OCI-LY1 (cell line): ENCODE measurements around the gene CLDND1.

ENCODE experiments used
- H2AFZ ChIP-seq: fragments of 200-600 bp; sonication (generic), shearing (Covaris generic); 2 replicates; pipeline ENCODE4 v1.6.0; 2014; ENCODE audit warnings: antibody characterized with exemption, mild to moderate bottlenecking, low read length
- H3F3A ChIP-seq: fragments of 200-600 bp; sonication (generic), shearing (Covaris generic); 2 replicates; pipeline ENCODE4 v1.6.0; 2014; ENCODE audit warnings: mild to moderate bottlenecking, antibody characterized with exemption, low read length, moderate library complexity; ENCODE audit not compliant: insufficient read depth
- H3K27ac ChIP-seq: fragments of 200-600 bp; sonication (generic); 2 replicates; pipeline ENCODE4 v1.5.1; 2014; ENCODE audit warnings: low read length, mixed run types, mild to moderate bottlenecking, low read depth; ENCODE audit not compliant: poor library complexity, severe bottlenecking
- H3K27me3 ChIP-seq: fragments of 200-600 bp; sonication (generic); 2 replicates; pipeline ENCODE4 v1.6.0; 2014; ENCODE audit warnings: antibody characterized with exemption, mild to moderate bottlenecking, low read length, moderate library complexity; ENCODE audit not compliant: insufficient read depth
- H3K36me3 ChIP-seq: fragments of 200-600 bp; sonication (generic); 2 replicates; pipeline ENCODE4 v1.6.1; 2014; ENCODE audit warnings: mild to moderate bottlenecking, antibody characterized with exemption, low read length, moderate library complexity, mixed read lengths; ENCODE audit not compliant: insufficient read depth
- H3K4me1 ChIP-seq: fragments of 200-600 bp; sonication (generic); 2 replicates; pipeline ENCODE4 v1.5.1; 2014; ENCODE audit warnings: mild to moderate bottlenecking, low read length, moderate library complexity; ENCODE audit not compliant: insufficient read depth, severe bottlenecking
- H3K4me2 ChIP-seq: fragments of 200-600 bp; sonication (generic), shearing (Covaris generic); 2 replicates; pipeline ENCODE4 v1.6.1; 2014; ENCODE audit warnings: low read length
- H3K4me3 ChIP-seq: fragments of 200-600 bp; sonication (generic); 2 replicates; pipeline ENCODE4 v1.5.1; 2014; ENCODE audit warnings: low read length, low read depth, mild to moderate bottlenecking, mixed read lengths; ENCODE audit not compliant: poor library complexity, severe bottlenecking
- H3K79me2 ChIP-seq: fragments of 200-600 bp; shearing (Covaris generic); 2 replicates; pipeline ENCODE4 v1.6.1; 2016; ENCODE audit warnings: mixed run types, low read length, mixed read lengths; ENCODE audit not compliant: insufficient read depth
- H3K9ac ChIP-seq: fragments of 200-600 bp; sonication (generic), shearing (Covaris generic); 2 replicates; pipeline ENCODE4 v1.6.1; 2014; ENCODE audit warnings: mild to moderate bottlenecking, low read length, mixed read lengths
- H3K9me2 ChIP-seq: fragments of 200-600 bp; sonication (generic), shearing (Covaris generic); 2 replicates; pipeline ENCODE4 v1.6.1; 2014; ENCODE audit warnings: low read depth, mild to moderate bottlenecking, low read length, mixed read lengths
- H3K9me3 ChIP-seq: fragments of 200-600 bp; shearing (Covaris generic); 2 replicates; pipeline ENCODE4 v1.6.1; 2014; ENCODE audit warnings: low read length, mixed read lengths
- H4K20me1 ChIP-seq: fragments of 200-600 bp; sonication (generic), shearing (Covaris generic); 2 replicates; pipeline ENCODE4 v1.6.0; 2016; ENCODE audit warnings: mild to moderate bottlenecking, low read length; ENCODE audit not compliant: insufficient read depth
- CTCF ChIP-seq: fragments of 200-600 bp; sonication (generic), shearing (Covaris generic); IDR thresholded peaks from 2 replicates; pipeline ENCODE4 v1.5.1; 2017; ENCODE audit warnings: mild to moderate bottlenecking, antibody characterized with exemption, low read length, moderate library complexity, mixed read lengths
- EZH2 ChIP-seq: fragments of 200-600 bp; sonication (generic), shearing (Covaris generic); IDR thresholded peaks from 2 replicates; pipeline ENCODE4 v1.8.0; 2017; ENCODE audit warnings: borderline replicate concordance, mixed run types, mild to moderate bottlenecking, antibody characterized with exemption, low read length, moderate library complexity, mixed read lengths

The CLDND1 gene

GRCh38 chr3:98540346-98540745 lies 17.6 kb upstream of the CLDND1 start:
- Histone ChIP-seq H3K9ac (no peak overlapping the region), H3K9me3 (no peaks in the 10 kb centered on the region), H3K27me3 (no peaks in the 10 kb centered on the region), H3K4me3 (no peak overlapping the region), H2AFZ (no peak overlapping the region), H3K36me3 (no peaks in the 10 kb centered on the region), H4K20me1 (no peaks in the 10 kb centered on the region), H3K4me1 (peaks cover 26% of the 10 kb centered on the region), H3F3A (no peaks in the 10 kb centered on the region), H3K79me2 (no peaks in the 10 kb centered on the region), H3K4me2 (peak overlapping the region; percentile 47; the same call in 1 of the 2 replicates), H3K27ac (peak overlapping the region; percentile 73), H3K9me2 (no peaks in the 10 kb centered on the region)
- no peak for TF ChIP-seq CTCF
- no peak for TF ChIP-seq EZH2

GRCh38 chr3:98536456-98537017 lies 13.8 kb upstream of the CLDND1 start:
- Histone ChIP-seq H3K4me2 (peak overlapping the region; percentile 52), H3K4me3 (peak overlapping the region; percentile 26), H4K20me1 (no peaks in the 10 kb centered on the region), H2AFZ (0 out of 2 replicates have a peak overlapping the region, but pooled peaks have one; percentile 51), H3K9ac (peak overlapping the region; percentile 14; the same call in 1 of the 2 replicates), H3K27ac (peak overlapping the region; percentile 72), H3K36me3 (no peaks in the 10 kb centered on the region), H3K9me2 (no peaks in the 10 kb centered on the region), H3K27me3 (no peaks in the 10 kb centered on the region), H3K4me1 (peaks cover 38% of the 10 kb centered on the region), H3K9me3 (no peaks in the 10 kb centered on the region), H3K79me2 (no peaks in the 10 kb centered on the region), H3F3A (no peaks in the 10 kb centered on the region)
- TF ChIP-seq EZH2 (no peak), CTCF (no peak)

GRCh38 chr3:98534734-98535133 lies 12.0 kb upstream of the CLDND1 start:
- Histone ChIP-seq H3K27ac (no peak overlapping the region), H3K9ac (no peak overlapping the region), H3K4me1 (peaks cover 46% of the 10 kb centered on the region), H3F3A (no peaks in the 10 kb centered on the region), H2AFZ (no peak overlapping the region), H3K36me3 (no peaks in the 10 kb centered on the region), H3K79me2 (no peaks in the 10 kb centered on the region), H3K4me3 (no peak overlapping the region), H3K27me3 (no peaks in the 10 kb centered on the region), H3K4me2 (no peak overlapping the region), H3K9me2 (no peaks in the 10 kb centered on the region), H3K9me3 (no peaks in the 10 kb centered on the region), H4K20me1 (no peaks in the 10 kb centered on the region)
- no peak for TF ChIP-seq EZH2
- TF ChIP-seq CTCF, result no peak
